NCI-H82 treated with DMSO at 0.1 percent for 48 hours (cell line): ENCODE results near the gene RNASE4.
"Not testable (repeated sequence)": the region's sequence is repeated elsewhere in the genome, so short reads cannot be mapped to it uniquely, and the experiment has no call there.

Experiments
- DNase-seq: peaks from one replicate; lab custom pipeline; 2025; ENCODE audit not compliant: unreplicated experiment; lab: John Stamatoyannopoulos, UW

Gene RNASE4

GRCh38 chr14:20683891-20684661, at the start of gene RNASE4:
TSS of gene RNASE4 (plus strand) at chr14:20684560. CDS start at chr14:20699372, 14,812 bp downstream.
- peak; percentile 55 for DNase-seq

- no peak for DNase-seq
Measured at GRCh38 chr14:20641591-20641990, 42.8 kb upstream of the RNASE4 start, which contains the start of gene OR6S1. TSS of gene OR6S1 (minus strand) at chr14:20641691. CDS start at chr14:20641691, 0 bp downstream.

- no peak for DNase-seq
Measured at GRCh38 chr14:20642182-20642581, 42.2 kb upstream of the RNASE4 start.

- not testable (repeated sequence) for DNase-seq
Measured at GRCh38 chr14:20642755-20643154, 41.6 kb upstream of the RNASE4 start.

GRCh38 chr14:20644520-20644919, 39.8 kb upstream of the RNASE4 start:
- no peak for DNase-seq

- no peak for DNase-seq
Measured at GRCh38 chr14:20645481-20645880, 38.9 kb upstream of the RNASE4 start.

- peak; percentile 15 for DNase-seq
Measured at GRCh38 chr14:20652996-20653975, 31.1 kb upstream of the RNASE4 start.

- no peak for DNase-seq
Measured at GRCh38 chr14:20655851-20656250, 28.5 kb upstream of the RNASE4 start.

- no peak for DNase-seq
Measured at GRCh38 chr14:20656274-20656673, 28.1 kb upstream of the RNASE4 start.

GRCh38 chr14:20657216-20658211, 26.8 kb upstream of the RNASE4 start:
- no peak for DNase-seq

- DNase-seq: no peak
Measured at GRCh38 chr14:20658246-20658645, 26.1 kb upstream of the RNASE4 start.

GRCh38 chr14:20659336-20659735, 25.0 kb upstream of the RNASE4 start:
- no peak for DNase-seq

GRCh38 chr14:20659813-20660395, 24.5 kb upstream of the RNASE4 start:
- no peak for DNase-seq

GRCh38 chr14:20661197-20661596, 23.2 kb upstream of the RNASE4 start:
- DNase-seq: no peak

- DNase-seq: no peak
Measured at GRCh38 chr14:20662968-20663732, 21.2 kb upstream of the RNASE4 start.

- DNase-seq: not testable (repeated sequence)
Measured at GRCh38 chr14:20666400-20666961, 17.9 kb upstream of the RNASE4 start.

- DNase-seq: no peak
Measured at GRCh38 chr14:20667957-20668356, 16.4 kb upstream of the RNASE4 start.

GRCh38 chr14:20668969-20669368, 15.4 kb upstream of the RNASE4 start:
- no peak for DNase-seq
